ENCODE results near the gene C9. TPM values are rescaled to one million over a fixed set of nuclear protein-coding genes. Genes with fewer than 3 reads are reported as not detected.
A peak's percentile ranks its signal among the peaks of the same experiment; 100 is the strongest.

The C9 gene
- total and polyA plus RNA-seq, 2 of the 4 experiments (the other 2 are of a cell fraction), result not detected

GRCh38 chr5:39396843-39397242 lies 32.5 kb upstream of the C9 start:
- 100% methylated on average over 1 of the region's 3 CpGs; no CpG with 5 or more reads in 1 of the 2 experiments for WGBS, 2 experiments (ENCODE audit: extremely low coverage in 2 of 2, insufficient read length in 1 of 2)
- no peak for TF ChIP-seq USF2 (IDR thresholded peaks at IDR 0.05; ENCODE audit: low read depth, low read length)
- TF ChIP-seq MXI1 (IDR thresholded peaks at IDR 0.05; ENCODE audit: borderline replicate concordance, low read depth, low read length), result no peak
- no peak for TF ChIP-seq BHLHE40 (IDR thresholded peaks at IDR 0.05; ENCODE audit: low read depth, low read length)
- TF ChIP-seq CTCF (conservative IDR thresholded peaks at IDR 0.05; ENCODE audit: low read depth, low read length), result no peak
- TF ChIP-seq RCOR1 (IDR thresholded peaks at IDR 0.05; ENCODE audit: insufficient replicate concordance, low read length), result no peak
- TF ChIP-seq FOS (IDR thresholded peaks at IDR 0.05; ENCODE audit: low read depth, low read length), result no peak
- Histone ChIP-seq H3K9me1 (ENCODE audit: insufficient read depth, low read length) (peaks cover 17% of the 10 kb centered on the region), H2AK5ac (ENCODE audit: low read depth, low read length) (peak overlapping the region; percentile 83; the same call in 1 of the 2 replicates), H2BK20ac (ENCODE audit: low read depth, low read length) (0 out of 2 replicates have a peak overlapping the region, but pooled peaks have one; percentile 45), H4K20me1 (ENCODE audit: insufficient read depth, low read length) (peaks cover 13% of the 10 kb centered on the region; the same call in 1 of the 2 replicates), H3K4me3 (ENCODE audit: insufficient read depth, low read depth, low read length) (no peak overlapping the region), H3K79me1 (ENCODE audit: low read depth in 1 of 2, low read length in 2 of 2) (peaks cover 29 to 69% of the 10 kb centered on the region in 2 experiments), H3K56ac (ENCODE audit: extremely low read depth, insufficient read depth, low read length) (no peak overlapping the region), H3K9ac (ENCODE audit: low read depth, low read length) (no peak overlapping the region), H3K4me1 (ENCODE audit: control insufficient read depth, insufficient read depth, low read length) (peaks cover 38% of the 10 kb centered on the region), H2BK120ac (ENCODE audit: low read depth, low read length) (peak overlapping the region; percentile 4; the same call in 1 of the 2 replicates), H3K9me3 (ENCODE audit: control insufficient read depth, insufficient read depth, low read length) (no peaks in the 10 kb centered on the region), H3K27me3 (ENCODE audit: control insufficient read depth, insufficient read depth, low read length) (no peaks in the 10 kb centered on the region), H2AFZ (replicated peaks; ENCODE audit: low read length, poor library complexity) (no peak overlapping the region), H2AK9ac (replicated peaks; ENCODE audit: low read depth, low read length, poor library complexity) (no peak overlapping the region), H3K23ac (ENCODE audit: low read depth, low read length) (peak overlapping the region; percentile 42), H3K27ac (ENCODE audit: insufficient read depth, low read length) (peak overlapping the region; percentile 74; the same call in 1 of the 2 replicates), H2BK5ac (ENCODE audit: low read depth, low read length, poor library complexity, severe bottlenecking) (peak overlapping the region; percentile 48), H3K18ac (ENCODE audit: low read depth, low read length) (peak overlapping the region; percentile 61), H3K4ac (ENCODE audit: low read depth, low read length) (peak overlapping the region; percentile 66), H3K14ac (replicated peaks; ENCODE audit: low read depth, low read length) (peak overlapping the region; percentile 51), H2BK15ac (ENCODE audit: low read depth, low read length) (peak overlapping the region; percentile 31; the same call in 1 of the 3 replicates), H3K36me3 (ENCODE audit: control insufficient read depth, insufficient read depth, low read length) (peaks cover 33% of the 10 kb centered on the region), H3K4me2 (ENCODE audit: low read depth, low read length) (no peak overlapping the region), H4K91ac (ENCODE audit: insufficient read depth, low read depth, low read length) (peak overlapping the region; percentile 27; the same call in 1 of the 2 replicates), H4K8ac (ENCODE audit: low read depth in 2 of 2, low read length in 2 of 2) (peak overlapping the region; percentile 26; a peak in 3 of 4 replicates), H4K5ac (ENCODE audit: low read depth, low read length) (peak overlapping the region; percentile 72)
- ATAC-seq (ENCODE audit: low read depth) (no peak), DNase-seq (no peak)
- ChIA-PET POLR2A (ENCODE audit: unreplicated experiment) (no interaction called here), CTCF (no interaction called here)
- in situ Hi-C loops (cut with MboI; ENCODE audit: low sequenced_read_pairs) (loop anchor here (25.0 kb wide), 2 partner anchors 365 to 1365 kb away; partner anchors contain the start of gene TTC33), intact Hi-C loops (cut with micrococcal nuclease) (loop anchor here (5.0 kb wide), 1 partner anchor 150 kb away; no protein-coding TSS in a partner anchor), dilution Hi-C loops (cut with HindIII; ENCODE audit: low sequenced_read_pairs, unreplicated experiment) (no loop called here)
- no TSS peak for BruUV-seq (replicated peaks)
